HG02678 (cell line): Measurements from ENCODE around the gene PRRX2.

ENCODE experiments used
- ATAC-seq: cut with Tn5 transposase; IDR thresholded peaks from one replicate; pipeline ENCODE4 v1.9.1; 2021; ENCODE audit warnings: mild to moderate bottlenecking, moderate library complexity; ENCODE audit not compliant: unreplicated experiment

Gene PRRX2

GRCh38 chr9:129676975-129677374, 11.5 kb downstream of the PRRX2 start:
- no peak for ATAC-seq

- no peak for ATAC-seq
Observed at GRCh38 chr9:129677456-129677855, 12.0 kb downstream of the PRRX2 start.

GRCh38 chr9:129678844-129679243, 13.4 kb downstream of the PRRX2 start:
- no peak for ATAC-seq

DNA sequence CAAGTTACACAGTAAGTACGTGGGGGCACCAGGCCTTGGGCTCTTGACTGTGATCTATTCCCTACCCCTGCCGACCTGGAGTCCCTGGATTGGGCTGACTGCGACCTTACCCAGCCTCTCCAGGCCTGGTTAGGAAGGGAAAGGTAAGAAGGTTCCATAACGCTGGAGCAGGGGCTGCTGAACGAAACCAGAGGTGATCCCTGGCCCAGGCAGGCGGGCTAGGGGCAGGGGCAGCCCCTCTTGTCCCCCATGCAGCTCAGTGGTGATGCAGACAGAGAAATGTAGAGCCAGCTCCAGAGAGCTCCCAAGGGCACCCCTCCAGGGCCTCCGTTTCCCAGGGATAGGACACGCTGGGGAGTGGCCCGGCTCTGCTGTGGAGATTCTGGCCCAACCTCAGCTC, 14.1 kb downstream of the PRRX2 start:
- ATAC-seq, result no peak

DNA sequence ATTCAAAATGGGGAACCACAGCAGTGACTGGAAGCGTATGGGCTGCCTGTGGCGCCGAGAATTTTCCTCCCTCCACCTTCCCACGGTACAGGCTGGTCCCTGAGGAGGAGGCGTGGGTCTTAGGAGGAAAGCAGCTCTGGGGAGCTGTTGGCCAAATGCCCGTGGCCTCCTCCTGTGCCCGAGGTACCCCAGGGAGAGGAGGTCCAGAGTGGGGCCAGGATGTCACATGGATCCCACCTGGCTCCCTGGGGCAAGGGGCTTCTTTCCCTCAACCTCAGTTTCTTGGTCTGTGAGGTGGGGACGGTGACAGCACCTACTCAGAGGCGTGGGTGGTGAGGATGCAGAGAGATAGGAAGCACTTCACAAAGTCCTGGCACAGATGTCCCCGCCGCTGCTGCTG, 16.5 kb downstream of the PRRX2 start:
- no peak for ATAC-seq

- ATAC-seq, result no peak
Observed at GRCh38 chr9:129682381-129682780, 16.9 kb downstream of the PRRX2 start.

- ATAC-seq, result no peak
Observed at GRCh38 chr9:129685220-129685932, 19.9 kb downstream of the PRRX2 start.

- ATAC-seq, result no peak
Observed at GRCh38 chr9:129685933-129686259, 20.4 kb downstream of the PRRX2 start.

GRCh38 chr9:129686736-129687135, 21.3 kb downstream of the PRRX2 start:
- no peak for ATAC-seq

GRCh38 chr9:129687391-129687790, 21.9 kb downstream of the PRRX2 start:
- no peak for ATAC-seq

- ATAC-seq, result no peak
Observed at GRCh38 chr9:129688285-129689043, 23.0 kb downstream of the PRRX2 start.

DNA sequence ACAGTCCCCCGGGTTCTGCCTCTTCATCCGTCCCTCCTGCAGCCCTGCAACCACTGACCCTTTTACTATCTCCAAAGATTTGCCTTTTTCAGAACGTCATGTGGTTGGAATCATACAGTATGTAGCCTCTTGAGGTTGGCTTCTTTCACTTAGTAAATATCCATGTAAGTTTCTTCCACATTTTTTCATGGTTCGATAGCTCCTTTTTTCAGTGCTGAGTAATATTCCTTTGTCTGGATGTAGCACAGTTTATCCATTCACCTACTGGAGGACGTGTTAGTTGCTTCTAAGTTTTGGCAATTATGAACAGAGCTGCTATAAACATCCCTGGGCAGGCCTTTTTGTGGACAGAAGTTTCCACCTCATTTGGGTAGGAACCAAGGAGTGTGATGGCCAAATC, 27.1 kb downstream of the PRRX2 start:
- no peak for ATAC-seq

- no peak for ATAC-seq
Observed at GRCh38 chr9:129693741-129694140, 28.3 kb downstream of the PRRX2 start.

- no peak for ATAC-seq
Observed at GRCh38 chr9:129694243-129694646, 28.8 kb downstream of the PRRX2 start.

DNA sequence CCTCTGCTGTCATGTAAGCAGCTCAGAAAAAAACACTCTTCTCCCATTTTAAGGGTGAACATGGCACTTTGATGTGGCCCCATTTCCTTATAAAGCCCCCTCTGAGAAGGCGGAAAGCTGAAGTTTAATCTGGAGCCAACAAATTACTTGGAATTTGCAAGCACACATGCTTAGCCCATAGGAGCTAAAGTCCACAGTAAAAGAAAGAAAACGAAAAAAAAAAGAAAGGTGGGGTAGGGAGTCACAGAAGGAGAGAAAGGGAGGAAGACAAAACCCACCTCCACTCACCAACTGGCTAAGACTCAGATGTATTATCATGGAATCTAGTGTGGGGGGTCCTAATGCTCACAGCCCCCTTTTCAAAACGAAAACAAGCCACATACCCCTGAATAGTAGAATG, 30.4 kb downstream of the PRRX2 start:
- no peak for ATAC-seq

DNA sequence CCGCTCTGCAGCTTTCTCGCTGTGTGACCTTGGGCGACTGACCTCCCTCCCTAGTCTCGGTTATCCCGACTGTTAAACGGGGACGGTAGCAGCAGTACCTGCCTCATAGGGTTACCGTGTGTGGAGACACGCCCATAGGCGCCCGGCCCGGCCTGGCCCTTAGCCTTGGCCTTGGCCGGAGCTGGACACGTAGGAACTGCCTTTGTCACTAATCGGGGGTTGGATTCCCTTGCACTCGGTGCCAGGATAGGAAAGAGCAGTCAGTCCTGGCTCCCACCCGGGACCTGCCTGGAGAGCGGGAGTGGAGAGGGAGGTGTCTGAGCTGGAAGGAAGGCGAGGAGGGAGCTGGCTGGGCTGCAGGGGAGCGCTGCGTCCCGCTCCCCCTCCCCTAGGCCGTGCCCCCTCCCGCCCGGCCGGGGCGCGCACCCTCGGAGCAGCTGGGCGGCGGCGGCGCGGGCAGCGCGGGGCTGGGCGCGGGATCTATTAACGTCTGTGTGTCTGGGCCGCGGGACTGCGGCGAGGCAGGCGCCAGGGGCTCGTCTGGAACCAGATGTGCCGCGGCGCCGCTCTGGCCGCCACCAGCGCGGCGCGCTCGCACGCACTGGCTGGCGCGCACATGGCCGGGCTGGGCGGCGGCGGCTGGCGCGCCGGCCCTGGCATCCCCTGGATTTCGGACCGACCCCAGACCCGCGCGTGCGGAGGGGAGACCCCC, 31.7 kb downstream of the PRRX2 start:
- ATAC-seq, result no peak

DNA sequence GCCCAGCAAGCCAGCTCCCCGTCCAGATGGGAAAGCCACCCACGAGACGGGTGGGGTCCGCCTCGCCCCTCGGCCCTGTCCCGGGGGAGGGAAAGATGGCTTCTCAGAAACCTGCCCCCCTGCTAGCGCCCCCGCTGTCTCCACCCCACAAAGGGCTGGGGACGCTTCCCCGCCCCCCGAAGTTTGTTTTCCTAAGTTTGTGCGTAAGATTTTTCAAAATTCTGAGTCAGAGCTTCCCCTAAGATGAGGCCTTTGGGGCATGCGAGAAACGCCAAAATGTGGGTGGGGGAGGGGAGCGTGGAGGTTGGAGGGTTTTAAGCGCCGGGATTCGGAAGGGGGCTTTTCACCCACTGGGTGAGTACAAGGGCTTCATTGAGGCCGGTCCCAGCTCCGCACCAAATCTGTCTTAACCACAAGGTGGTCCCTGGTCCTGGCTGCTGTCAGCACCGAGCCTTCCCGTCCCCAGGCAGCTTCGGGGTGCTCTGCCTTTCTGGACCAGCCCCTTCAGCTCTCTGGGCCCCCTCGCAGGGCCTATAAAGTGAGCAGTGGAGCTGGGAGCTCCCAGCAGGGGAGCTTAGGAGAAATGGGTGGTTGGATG, 32.3 kb downstream of the PRRX2 start:
- ATAC-seq, result no peak

DNA sequence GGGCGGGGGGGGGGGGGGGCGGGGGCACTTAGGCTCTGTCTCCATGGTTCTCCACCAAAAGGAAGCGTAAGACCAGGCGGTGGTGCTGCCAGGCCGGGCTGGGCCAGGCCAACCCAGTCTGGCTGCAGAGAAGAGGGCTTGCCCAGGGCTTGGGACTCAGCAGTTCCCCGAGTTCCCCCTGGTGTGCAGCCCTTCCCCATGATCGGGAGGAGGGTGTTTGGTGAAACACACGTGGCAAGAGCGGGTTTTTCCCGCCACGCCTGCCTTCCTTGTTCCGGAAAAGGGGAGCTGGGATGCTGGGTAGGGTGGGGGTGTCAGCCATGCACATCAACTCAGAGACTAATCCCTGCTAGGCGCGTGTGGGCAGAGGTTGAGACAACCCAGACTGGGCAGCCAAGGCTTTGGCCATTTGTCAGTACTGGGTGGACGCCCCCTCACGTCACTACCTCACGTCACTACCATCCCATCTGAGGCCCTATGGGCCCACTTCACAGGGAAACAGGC, 32.9 kb downstream of the PRRX2 start:
- ATAC-seq, result no peak

- ATAC-seq, result no peak
Observed at GRCh38 chr9:129701054-129701453, 35.6 kb downstream of the PRRX2 start.

DNA sequence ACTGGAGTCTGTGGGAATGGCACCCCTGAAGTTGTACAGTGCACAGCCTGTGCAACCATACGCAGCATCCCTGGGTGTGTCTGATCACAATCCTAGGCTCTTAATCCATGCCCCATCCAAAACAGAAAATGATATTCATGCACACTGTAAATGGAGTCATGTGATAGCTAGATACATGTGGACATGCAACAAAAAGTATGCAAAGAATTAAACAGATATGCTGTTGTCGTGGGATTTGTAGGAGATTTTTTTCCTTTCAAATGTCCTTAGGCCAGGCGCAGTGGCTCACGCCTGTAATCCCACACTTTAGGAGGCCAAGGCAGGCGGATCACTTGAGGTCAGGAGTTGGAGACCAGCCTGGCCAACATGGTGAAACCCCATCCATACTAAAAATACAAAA, 36.1 kb downstream of the PRRX2 start:
- ATAC-seq, result no peak
